Amniotic stem cell (primary cell): ENCODE measurements around the gene AGBL1.

ENCODE experiments used
- DNase-seq: peaks from one replicate; lab custom pipeline; 2025; lab: John Stamatoyannopoulos, UW

Gene AGBL1

GRCh38 chr15:86591158-86591557 is 511.5 kb downstream of the AGBL1 start:
- DNase-seq: no peak

GRCh38 chr15:86591994-86592735 is 512.5 kb downstream of the AGBL1 start:
- no peak for DNase-seq

GRCh38 chr15:86595741-86596140 is 516.1 kb downstream of the AGBL1 start:
- no peak for DNase-seq

DNA sequence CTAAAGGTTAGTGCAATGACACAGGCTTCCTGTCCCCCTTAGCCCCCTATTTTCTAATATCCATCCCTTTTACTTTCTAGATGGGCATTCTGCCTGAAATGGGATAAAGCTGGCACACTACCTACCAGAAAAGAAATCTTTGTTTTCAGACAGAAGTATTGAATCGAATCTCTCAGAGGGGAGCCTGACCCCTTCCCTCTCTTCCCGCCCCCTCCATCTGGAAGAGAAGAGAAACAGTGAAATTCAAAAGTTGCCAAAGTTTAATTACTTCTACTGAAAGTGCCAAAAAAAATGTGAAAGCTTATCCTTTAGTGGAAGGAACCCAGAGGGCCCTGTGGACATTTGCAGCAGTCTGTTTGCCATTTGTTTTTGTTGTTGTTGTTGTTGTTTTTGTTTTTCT is 523.8 kb downstream of the AGBL1 start:
- DNase-seq: no peak

DNA sequence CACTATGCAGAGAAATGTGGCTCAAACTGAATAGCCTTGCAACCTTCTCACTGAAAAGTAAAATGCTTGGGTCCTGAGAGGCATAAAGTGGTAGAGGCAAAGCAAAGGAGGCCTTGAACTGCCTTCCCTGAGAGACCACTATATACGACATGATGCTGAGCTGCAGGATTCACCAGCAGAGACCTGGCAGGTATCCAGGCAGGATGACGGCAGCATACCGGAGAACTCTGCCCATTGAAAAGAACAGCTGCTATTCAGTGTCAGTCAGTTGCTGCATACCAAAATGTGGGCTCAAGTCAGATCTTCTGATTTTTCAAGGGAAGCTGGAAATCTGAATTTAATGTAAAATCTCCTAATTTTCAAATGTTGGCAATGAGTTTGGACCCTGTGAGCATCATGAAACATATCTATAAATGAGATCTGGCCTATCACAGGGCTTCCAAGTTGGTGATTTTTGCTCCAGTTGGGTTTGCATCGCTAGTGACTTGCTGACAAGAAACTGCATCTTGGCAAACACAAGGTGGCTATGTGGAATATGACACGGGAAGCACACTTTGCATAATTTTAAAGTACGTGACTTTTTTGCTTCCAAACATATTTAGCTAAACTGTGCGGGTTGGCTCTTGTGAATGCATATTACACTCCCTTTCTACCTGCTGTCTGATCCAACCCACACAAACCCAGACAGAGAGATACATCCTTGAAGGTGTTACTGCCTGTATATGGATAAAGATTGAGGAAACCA is 529.0 kb downstream of the AGBL1 start:
- no peak for DNase-seq

DNA sequence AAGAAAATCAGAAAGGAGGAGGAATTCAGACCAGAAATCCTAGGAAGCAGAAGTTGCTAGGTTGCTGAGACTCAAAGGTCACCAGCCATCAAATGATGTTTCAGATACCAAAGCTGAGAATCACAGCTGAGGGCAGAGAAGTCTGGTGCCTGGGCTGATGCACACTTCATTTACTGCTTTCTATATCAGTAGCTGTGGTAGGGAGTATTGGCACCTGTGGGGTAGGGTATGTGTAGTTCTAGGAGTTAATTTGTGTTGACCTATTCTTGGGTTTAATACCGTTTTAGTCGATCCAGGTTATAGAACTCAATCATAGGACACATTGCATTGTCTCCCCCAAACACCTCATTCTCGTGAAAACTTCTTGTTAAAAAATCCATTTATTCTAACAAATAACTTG is 529.6 kb downstream of the AGBL1 start:
- DNase-seq: no peak

GRCh38 chr15:86610038-86610437 is 530.4 kb downstream of the AGBL1 start:
- no peak for DNase-seq

DNA sequence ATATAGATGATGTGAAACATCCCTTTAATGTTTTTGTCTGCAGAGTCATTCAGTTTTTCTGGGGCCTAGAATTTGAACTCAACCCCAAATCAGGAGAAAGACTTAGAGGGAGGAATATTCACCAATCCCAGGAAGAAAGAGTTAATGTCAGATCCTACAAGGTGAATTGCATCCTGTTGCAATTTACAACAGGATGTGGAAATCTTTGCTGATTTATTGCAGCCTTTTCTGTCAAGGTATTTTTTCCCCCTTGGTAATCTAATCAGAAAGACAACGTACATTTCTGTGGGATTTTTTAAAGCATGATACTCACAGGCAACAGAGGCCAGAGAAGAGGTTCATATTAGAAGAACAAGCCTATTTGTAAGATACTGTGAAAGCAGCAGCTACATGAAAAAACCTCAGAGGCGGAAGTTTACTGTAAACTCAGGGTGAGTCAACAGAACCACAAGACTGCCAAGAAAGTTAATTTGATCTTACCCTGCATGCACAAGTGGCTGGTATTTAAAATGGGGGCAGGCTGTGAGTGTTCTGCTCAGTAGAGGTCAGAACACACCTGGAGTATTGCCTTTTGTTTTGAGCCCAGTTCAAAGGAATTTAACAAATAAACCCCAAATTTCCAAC is 531.9 kb downstream of the AGBL1 start:
- no peak for DNase-seq

DNA sequence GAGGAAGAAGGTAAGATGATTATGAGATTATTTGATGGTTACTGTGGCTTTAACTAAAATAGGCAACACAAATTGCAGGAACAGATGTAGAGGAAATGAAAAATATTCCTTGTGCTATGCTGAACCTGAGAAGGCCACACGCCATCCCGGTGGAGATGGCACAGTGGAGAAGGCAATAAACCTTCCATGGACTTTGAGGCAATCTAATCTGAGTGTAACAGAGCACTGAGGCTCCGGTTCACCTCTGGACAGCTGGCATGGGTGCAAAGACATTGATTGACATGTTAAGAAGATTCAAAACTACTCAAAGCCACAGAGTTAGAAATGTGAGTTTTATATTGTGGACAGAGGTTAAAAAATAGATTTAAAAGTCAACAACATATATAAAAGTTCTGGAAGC is 535.7 kb downstream of the AGBL1 start:
- no peak for DNase-seq

- no peak for DNase-seq
Observed at GRCh38 chr15:86615816-86616215, 536.1 kb downstream of the AGBL1 start.

GRCh38 chr15:86616771-86617170 is 537.1 kb downstream of the AGBL1 start:
- no peak for DNase-seq

GRCh38 chr15:86620157-86620556 is 540.5 kb downstream of the AGBL1 start:
- no peak for DNase-seq

DNA sequence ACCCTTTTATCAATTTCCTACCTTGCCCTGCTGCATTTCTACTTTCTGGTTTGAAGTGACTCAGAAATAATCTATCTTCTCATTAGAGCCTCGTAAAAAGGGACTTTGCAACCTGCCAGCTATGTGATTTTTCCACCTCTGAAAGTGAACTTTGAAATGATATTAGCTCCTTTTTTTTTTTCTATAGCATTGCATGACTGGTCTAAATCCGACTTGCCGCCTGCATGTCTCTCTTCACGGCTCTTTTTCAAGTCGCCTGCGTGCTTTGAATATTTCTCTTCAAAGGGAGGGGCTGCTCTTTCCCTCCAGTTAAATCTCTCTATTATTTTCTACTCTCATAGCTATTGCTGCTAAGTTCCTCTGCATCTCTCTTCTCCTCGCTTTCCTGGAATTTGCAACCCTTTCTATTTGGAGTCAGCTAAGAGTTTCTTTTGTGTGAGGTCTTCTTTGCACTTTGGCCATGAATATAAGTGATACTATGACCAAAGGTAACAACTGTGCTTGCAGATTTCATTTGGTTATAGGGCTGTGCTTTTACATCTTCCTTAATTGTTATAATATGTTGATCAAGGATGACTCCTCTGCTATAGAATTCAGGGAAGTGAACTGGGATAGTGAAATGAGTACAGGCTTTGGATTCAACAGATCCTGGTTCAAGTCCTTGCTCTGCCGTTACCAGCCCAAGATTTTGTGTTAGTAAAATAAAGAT is 541.1 kb downstream of the AGBL1 start:
- no peak for DNase-seq

DNA sequence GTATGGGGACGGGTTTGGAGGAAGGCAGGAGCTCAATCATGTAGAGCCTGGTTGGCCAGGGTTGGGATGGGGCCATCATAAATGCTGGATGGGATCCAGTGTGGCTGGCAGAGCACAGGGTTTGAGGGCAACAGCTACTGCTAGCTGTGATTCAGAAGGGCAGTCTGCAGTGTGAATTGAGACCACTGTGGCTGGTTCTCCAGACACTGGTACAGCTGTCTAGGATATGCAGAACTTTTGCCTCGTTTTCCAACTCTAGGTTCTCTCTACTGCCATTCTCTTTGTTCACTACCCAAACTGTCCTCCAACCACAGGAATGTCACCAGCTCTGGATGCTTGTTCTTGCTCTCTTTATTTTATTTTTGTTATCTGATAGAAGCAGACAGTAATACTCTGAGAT is 543.6 kb downstream of the AGBL1 start:
- DNase-seq: no peak

DNA sequence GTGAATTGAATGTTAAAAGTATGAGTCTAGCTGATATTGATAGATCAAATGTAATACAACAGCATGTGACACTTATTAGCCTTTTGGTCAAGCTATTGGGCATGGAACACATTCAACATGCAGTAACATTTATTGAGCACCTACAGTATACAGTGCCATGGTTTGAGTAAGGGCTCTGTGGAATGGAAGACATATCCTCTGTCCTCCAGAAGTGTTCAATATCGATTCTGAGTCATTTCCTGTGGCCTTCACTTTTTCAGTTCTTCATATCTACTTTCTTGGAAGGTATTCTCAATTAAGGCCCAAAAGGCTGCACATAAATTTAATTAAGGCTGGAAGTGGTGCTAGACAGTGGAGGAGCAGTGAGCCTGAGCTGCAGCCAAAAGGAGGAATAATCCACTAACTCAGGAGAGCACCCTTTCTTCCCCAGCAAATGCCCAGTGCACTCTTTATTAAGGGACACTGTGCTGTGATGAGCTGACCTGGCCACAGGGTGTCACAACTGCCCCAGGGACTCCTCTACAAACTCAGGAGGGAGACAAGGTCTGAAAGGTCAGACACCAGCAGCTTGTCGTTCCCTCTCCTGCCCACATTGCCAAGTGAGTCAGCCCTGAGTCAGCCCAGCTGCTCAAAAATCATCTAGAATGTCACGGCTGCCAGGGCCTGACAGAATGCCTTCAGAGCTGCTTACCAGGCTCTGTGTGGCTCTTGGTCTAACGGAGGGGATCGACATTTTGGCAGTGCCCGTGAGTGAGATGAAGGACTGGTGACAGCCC is 544.8 kb downstream of the AGBL1 start:
- no peak for DNase-seq

DNA sequence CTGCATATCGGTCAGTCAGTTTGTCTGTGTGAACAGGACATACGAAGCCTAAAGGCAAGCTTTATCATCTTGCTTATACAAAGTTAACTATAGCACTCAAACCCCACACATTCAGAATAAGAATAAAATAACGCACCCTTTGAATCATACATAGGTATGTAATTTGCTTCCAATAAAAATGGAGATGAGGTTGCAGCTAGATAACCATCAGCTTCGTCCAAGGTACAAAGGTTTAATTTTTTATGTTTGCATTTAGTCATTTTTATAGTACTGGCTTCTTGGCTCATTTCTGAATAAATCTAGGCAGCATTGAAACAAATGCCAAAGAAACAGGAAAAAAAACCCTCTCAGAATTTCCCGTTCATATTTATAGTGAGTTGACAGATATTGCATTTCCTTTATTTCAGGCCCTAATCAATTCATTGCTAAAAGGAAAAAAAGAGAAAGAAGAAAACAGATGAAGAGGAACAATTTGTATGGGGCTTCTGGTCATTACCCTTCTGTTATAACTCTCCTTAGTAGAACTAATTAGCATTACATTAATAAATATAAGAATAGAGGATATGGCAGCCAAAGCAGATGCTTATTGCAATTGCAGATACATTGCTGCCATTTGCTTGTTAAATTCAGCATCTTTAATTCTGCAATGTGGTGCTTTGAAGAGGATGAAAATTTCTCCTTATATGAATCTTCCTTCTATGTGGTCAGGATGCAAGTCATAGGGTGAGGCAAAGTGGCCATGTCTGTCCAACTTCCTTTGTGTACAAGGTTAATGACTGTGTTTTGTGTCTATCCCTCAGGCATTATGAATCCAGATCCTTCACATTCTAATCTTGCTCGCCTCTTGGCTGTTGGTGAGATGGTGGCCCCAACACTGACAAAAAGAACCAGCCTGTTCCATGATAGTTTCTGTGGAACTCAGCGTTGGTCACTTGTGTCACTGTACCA is 550.0 kb downstream of the AGBL1 start:
- DNase-seq: no peak

- no peak for DNase-seq
Observed at GRCh38 chr15:86630946-86631345, 551.3 kb downstream of the AGBL1 start.

DNA sequence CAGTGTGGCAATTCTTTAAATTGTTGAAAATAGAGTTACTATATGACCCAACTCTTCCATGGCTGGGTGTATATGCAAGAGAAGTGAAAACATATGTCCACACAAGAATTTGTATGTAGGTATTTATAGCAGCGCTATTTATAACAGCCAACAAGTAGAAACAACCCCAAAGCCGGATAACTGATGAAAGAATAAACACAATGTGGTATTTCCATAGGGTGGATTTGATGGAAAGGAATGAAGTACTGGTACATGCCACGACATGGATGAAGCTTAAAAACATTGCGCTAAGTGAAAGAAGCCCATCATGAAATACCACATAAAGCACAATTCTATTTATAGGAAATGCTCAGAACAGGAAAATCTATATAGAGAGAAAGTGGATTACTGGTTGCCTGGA is 554.5 kb downstream of the AGBL1 start:
- no peak for DNase-seq

- no peak for DNase-seq
Observed at GRCh38 chr15:86634992-86635638, 555.4 kb downstream of the AGBL1 start.

DNA sequence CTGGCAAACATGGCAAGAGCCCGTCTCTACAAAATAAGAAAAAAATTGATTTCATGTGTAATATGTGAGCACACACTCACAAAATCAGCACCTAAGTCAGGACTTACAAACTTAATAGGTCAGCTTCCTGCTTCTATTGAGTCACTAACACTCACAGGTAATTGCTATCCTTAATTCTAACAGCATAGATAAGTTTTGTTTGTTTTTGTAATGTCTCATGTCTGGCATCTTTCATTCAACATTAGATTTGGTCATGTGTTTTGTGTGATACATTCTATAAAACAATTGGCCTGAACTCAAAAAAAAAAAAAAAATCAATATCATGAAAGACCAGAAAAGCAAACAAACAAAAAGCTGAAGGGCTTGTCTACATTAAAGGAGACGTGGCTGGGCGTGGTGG is 564.7 kb downstream of the AGBL1 start:
- DNase-seq: no peak
